H54 (cell line): ENCODE data around the gene CCDC88A.
"Not testable (repeated sequence)": the region's sequence is repeated elsewhere in the genome, so short reads cannot be mapped to it uniquely, and the experiment has no call there.

ENCODE experiments used
- DNase-seq: peaks from one replicate; pipeline ENCODE4 v3.0.0; 2011; ENCODE audit warnings: low spot score, mixed read lengths; ENCODE audit not compliant: insufficient read length
- FAIRE-seq: peaks from 3 replicates; lab custom pipeline; 2011; peaks lifted over from hg19 to GRCh38; lab: Jason Lieb, UNC
- POLR2A ChIP-seq: IDR thresholded peaks from 2 replicates; pipeline ENCODE4 v1.6.1; 2011; ENCODE audit warnings: low read depth, mild to moderate bottlenecking, low read length

Gene CCDC88A

DNA sequence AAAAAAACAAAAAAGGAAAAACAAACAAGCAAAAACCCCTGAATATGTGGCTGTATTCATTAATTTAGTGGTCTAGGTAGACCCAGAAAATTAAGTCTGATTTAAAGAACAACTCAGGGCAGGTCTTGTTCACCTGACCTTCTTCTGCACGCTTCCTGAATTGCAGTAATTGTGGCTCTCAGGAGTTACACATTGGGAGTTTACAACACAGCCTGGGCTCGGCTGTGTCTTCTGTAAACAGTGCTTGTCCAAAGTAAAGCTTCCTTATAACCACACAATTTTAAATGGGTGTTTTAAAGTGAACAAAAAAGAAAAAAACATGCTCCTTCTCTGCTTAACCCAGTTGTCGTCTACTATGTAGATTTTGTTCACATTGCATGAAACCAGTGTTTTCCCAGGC lies 142.3 kb downstream of the CCDC88A start:
- DNase-seq, result no peak
- TF ChIP-seq POLR2A, result no peak
- FAIRE-seq, result peak; percentile 60

DNA sequence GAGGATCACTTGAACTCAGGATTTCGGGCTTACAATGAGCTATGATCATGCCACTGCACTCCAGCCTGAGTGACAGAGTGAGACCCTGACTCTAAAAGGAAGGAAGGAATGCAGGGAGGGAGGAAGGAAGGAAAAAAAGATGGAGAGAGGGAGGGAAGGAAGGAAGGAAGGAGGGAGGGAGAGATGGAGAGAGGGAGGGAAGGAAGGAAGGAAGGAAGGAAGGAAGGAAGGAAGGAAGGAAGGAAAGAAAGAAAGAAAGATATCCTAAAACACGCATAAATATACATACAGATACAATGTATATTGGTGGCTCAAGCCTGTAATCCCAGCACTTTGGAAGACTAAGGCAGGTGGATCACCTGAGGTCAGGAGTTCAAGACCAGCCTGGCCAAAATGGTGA lies 145.3 kb downstream of the CCDC88A start:
- not testable (repeated sequence) for DNase-seq, FAIRE-seq

DNA sequence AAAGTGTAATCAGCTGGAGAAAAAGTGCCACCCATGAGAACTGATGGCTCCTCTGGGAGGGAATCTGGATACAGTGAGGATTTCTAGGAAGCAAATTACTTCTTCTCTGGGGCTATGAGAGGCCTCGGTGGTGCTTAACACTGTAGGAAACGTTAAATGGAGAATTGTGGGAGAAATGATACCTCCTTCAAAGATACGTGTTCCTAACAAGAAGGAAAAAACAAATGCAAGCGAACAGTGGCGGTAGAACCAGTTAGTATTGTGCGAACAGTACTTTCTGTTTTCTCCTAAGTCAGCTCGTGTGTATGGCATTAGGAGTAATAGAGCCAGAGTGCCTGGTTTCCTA lies 150.0 kb downstream of the CCDC88A start:
- FAIRE-seq (peak; percentile 67), DNase-seq (no peak)
- no peak for TF ChIP-seq POLR2A

DNA sequence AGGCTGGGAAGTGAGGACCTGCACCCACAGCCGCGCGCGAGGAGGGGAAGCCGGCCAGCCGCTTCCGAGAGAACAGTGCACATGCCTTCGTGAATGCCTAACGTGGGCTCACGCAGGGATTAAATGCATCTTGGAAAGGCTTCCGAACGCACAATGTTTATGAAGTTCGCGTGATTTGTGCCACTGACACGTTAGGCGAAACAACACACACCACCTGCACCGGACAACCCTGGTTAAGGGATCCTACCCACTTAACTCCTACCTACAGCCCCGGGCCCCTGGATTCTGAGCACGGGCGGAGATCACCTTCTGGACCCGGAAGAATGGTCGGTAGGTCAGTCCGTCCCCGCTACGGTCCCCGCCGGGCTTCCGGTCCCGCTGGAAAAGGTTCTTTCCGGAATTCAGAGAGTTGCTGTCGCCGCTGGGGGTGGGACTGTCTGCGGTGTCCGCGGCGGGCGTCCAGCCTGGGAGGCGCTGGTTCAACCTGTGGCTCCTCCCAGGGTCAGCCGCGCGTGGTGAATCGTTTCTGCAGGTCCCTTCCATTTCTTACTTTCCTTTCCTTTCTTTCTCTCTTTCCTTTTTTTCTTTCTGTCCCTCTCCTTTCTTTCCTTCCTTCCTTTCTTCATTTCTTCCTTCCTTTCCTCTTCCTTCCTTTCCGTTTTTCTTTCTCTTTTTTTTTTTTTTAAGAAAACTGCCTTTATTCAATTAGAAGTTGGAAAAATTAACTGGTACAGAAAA lies 150.6 kb downstream of the CCDC88A start, which contains the start of gene MTIF2:
MTIF2 (minus strand) TSS at position 325 of the 738 bp plus-strand sequence. CDS start 5,373 bp downstream, outside the sequence.
- peak; percentile 62; the same call in 1 of the 2 replicates for TF ChIP-seq POLR2A
- DNase-seq (peak; percentile 90), FAIRE-seq (peak; percentile 89)

DNA sequence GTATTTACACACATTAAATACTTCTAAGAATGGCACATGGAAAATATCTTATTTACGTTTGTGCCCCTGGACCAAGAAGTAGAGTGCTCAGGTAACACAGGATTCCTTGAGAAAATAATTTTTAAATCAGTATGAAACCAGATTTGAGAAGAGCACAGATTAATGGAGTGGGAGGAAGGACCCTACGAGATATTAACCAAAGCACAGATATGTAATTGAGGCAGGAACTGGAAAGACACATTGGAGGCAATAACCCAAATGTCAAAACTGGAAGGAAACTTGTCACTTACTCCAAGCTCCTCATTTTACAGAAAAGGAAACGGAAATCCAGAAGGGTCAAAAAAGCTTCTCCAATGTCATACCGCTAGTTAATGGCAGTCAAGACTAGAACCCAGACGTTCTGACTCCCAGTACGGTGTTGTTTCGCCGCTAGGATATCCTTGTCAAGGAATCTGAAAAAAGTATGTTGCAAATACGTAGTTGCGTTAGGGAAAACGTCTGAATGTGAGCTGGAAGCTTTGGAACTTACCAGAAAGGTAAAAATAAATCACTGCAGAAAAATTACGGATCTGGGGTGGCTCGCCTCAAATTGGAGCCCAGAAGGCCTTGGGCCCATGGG lies 151.3 kb downstream of the CCDC88A start:
- no peak for TF ChIP-seq POLR2A
- no peak for DNase-seq

DNA sequence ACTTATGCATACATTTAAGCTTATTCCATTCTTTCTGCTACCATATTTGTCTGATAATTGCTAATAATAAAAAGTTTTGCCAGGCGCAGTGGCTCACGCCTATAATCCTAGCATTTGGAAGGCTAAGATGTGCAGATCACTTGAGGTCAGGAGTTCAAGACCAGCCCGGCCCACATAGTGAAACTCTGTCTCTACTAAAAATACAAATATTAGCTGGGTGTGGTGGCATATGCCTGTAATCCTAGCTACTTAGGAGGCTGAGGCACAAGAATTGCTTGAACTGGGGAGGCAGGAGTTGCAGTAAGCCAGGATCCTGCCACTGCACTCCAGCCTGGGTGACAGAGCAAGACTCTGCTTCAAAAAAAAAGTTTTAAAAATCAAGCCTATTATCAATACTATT lies 160.1 kb downstream of the CCDC88A start:
- not testable (repeated sequence) for DNase-seq, FAIRE-seq

More for the DNA sequence above, 151.3 kb downstream of the CCDC88A start:
- FAIRE-seq, result no peak

DNA sequence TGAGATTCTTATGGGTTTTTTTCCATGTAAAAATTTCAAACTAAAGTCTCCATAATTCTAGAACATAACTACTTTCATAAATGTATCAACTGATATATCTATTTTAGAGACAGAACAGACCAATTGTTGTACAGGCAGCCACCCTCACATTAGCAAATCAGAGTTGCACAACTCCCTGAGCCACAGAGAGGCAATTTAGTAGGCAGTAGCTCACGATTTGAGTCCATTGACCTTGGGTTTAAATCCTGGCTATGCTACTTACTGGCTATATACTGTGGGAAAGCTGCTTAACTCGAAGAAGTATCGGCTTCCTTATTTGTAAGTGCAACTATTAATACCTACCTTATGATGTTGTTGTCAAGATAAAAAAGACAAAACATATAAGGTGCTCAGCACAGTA lies 166.8 kb downstream of the CCDC88A start:
- DNase-seq, result no peak

DNA sequence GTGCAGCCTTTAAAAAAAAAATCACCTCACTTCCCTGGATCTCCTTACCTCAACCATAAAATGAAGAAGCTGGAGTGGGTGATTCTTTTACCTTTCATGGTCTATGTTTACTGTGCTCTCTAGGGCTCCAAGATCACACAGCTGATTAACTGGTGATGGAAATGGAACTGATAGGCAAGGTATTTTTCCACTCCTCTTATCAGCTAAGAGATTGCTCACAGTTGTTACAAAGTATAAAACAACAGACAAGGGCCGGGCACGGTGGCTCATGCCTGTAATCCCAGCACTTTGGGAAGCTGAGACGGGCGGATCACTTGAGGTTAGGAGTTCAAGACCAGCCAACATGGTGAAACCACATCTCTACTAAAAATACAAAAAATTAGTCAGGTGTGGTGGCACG lies 172.6 kb downstream of the CCDC88A start:
- TF ChIP-seq POLR2A, result no peak
- DNase-seq (no peak), FAIRE-seq (no peak)

More for the DNA sequence above, 166.8 kb downstream of the CCDC88A start:
- FAIRE-seq, result no peak
- TF ChIP-seq POLR2A, result no peak

DNA sequence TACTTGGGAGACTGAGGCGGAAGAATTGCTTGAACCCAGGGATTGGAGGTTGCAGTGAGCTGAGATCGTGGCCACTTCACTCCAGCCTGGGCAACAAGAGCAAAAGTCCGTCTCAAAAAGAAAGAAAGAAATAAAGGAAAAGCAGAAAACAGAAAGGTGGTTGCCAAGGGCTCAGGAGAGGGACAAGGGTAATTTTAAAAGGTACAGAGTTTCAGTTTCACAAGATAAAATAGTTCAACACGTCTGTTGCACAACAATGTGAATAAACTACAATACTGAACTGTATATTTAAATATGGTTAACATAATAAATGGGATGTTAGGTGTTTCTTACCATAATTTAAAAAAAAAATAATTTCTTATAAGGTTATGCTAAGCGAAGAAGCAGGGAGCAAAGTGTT lies 174.2 kb downstream of the CCDC88A start:
- TF ChIP-seq POLR2A, result no peak
- DNase-seq (no peak), FAIRE-seq (no peak)

DNA sequence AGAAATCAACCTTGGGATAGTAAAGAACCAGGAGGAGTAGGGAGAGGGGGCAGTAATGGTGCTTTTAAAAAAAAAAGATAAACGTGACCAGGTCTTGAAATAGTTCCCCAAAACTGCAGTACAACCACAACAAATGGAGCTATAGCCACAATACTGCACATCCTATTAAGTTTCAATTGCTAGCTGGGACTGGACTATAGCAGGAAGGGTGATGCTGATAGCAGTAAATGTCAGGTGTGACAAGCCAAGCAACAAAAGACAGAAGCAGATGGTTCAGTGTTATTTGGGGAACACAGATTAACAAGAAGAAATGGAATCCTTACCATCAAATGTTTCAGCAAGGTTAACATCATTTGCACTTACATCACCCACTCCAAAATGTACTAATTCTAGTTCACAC lies 177.0 kb downstream of the CCDC88A start:
- FAIRE-seq, result peak; percentile 55

DNA sequence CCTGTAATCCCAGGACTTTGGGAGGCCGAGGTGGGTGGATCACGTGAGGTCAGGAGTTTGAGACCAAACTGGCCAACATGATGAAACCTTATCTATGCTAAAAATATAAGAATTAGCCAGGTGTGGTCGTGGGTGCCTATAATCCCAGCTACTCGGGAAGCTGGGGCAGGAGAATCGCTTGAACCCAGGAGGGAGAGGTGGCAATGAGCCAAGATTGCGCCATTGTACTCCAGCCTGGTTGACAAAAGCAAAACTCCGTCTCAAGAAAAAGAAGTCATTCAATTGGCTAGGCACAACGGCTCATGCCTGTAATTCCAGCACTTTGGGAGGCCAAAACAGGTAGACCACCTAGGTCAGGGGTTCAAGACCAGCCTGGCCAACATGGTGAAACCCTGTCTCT lies 178.1 kb downstream of the CCDC88A start:
- FAIRE-seq, DNase-seq: not testable (repeated sequence)

More for the DNA sequence above, 177.0 kb downstream of the CCDC88A start:
- TF ChIP-seq POLR2A, result no peak
- DNase-seq, result no peak

DNA sequence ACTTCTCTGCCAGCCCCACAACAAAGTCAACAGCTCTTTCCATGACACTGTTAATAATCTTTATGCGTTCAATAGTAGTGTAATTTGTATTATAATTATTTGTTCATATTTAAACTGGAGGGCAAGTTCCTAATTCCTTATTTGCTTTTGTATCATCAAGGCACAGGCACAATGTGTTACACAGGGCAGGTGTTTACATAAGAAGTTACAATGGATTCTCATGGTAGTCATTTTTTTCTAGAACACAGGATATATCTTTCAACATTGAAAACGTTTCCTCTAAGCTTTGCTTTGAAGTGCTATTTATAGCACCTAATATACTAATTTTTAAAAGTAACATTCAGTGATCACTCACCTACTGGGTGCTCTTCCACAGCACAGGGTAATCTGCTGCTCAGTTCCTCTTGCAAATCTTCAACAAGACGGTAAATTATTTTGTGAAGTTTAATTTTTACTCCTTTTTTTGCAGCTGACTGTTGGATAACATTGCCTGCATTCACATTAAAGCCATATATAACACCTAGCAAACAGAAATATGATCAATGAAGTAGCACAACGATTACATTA lies 179.9 kb downstream of the CCDC88A start:
- no peak for DNase-seq
- no peak for FAIRE-seq
- TF ChIP-seq POLR2A, result no peak
